ENCODE results near the gene SIGLEC10.

Gene SIGLEC10

GRCh38 chr19:51394050-51394836 is 23.2 kb downstream of the SIGLEC10 start:
- peak; percentile 100 for DNase-seq

- DNase-seq: no peak
Measured at GRCh38 chr19:51392701-51393100, 24.7 kb downstream of the SIGLEC10 start.

- no peak for DNase-seq
Measured at GRCh38 chr19:51391073-51391611, 26.3 kb downstream of the SIGLEC10 start.

GRCh38 chr19:51389143-51389542 is 28.3 kb downstream of the SIGLEC10 start:
- no peak for DNase-seq

- no peak for DNase-seq
Measured at GRCh38 chr19:51387924-51388389, 29.5 kb downstream of the SIGLEC10 start, which contains the start of gene LIM2. TSS of gene LIM2 (minus strand) at chr19:51387974. CDS start at chr19:51387443, 531 bp downstream.

DNA sequence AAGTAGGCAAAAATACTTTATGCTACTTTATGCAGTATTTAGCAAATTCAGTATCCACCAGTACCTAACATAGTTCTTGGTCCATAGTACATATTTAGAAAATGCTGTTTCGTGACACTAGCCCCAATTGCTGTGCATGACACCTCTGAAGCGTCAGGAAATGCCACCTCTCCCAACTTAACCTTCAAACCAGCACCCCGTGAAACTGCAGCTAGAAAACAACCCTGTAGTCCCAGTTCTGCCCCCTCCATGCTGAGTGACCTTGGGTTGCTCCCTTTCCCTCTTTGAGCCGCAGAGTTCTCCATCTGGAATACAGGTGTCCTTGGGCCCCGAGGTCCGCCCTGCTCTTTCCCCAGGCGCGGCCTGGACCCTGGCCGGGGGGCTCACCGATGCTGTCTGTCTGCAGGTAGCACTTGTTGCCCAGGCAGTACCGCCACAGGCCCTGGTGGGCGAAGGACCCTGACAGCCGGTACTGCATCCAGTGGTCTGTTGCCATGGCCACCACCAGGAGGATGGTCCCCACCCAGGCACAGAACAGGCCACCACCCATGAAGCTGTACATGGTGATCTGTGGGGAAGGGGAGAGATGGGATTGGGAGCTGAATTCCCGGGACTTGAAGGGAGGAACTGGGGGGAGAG is 30.4 kb downstream of the SIGLEC10 start:
- no peak for DNase-seq

GRCh38 chr19:51382004-51382403 is 35.4 kb downstream of the SIGLEC10 start:
- DNase-seq: no peak

- DNase-seq: no peak
Measured at GRCh38 chr19:51380379-51380778, 37.1 kb downstream of the SIGLEC10 start.

DNA sequence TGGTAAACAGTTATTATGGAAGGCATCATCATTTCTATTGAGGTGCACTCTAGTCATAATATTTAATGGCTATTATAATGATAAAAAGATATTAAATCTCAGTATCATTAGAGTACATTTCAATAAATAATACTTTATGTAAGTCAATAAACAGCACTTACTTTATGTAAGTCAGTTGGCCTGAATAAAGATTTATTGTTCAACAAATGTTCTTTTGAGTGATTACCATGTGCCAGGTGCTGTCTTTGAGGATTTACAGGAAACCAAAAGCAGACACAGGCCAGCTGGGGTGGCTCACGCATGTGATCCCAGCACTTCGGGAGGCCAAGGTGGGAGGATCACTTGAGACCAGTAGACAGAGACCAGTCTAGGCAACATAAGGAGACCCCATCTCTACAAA is 40.0 kb downstream of the SIGLEC10 start:
- DNase-seq: no peak

- peak; percentile 67 for DNase-seq
Measured at GRCh38 chr19:51375504-51376221, 41.8 kb downstream of the SIGLEC10 start.

DNA sequence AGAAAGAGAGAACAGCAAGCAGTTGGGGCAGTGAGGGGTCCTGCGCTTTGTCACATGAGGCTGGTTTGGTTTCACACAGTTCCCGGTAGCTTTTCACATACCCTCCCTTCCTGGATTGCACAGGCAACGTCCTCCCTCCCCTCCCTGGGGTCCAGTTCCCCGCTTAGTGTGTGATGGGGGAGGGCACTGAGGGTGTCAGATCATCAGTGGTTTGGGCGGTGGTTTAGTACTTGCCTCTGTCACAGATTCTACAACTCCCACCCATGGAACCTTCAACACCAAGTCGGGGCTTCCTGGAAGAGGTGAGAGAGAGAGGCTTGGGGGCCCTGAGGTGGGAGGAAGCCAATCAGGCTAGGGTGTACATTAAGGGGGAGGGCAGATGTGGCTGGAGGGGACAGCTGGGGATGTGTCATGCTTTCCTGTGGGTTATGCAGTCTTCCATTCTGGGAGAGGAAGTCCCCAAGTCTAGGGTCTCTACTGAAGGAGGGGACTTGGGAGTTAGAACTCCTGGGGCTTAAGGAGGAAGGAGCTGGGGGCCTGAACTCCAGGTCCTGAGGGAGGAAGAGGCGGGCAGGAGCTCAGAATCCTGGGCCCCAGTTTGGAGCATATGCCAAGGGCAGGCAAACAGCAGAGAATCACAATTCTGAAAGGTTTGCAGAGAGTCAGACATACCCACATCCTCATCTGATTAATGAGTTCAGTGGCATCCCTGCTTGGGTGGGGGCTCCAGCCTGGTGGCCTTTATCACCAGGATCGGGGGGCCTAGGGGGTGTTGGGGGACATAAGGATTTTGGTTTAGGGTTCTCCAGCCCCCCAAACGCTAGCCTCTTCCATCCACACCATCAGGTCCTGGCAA is 44.6 kb downstream of the SIGLEC10 start, which contains the start of gene NKG7:
Gene NKG7 (minus strand): TSS at position 6 of the 856 bp plus-strand sequence. CDS start 119 bp downstream, outside the sequence.
- DNase-seq: peak; percentile 93

GRCh38 chr19:51372021-51372648 is 45.3 kb downstream of the SIGLEC10 start:
- no peak for DNase-seq

- no peak for DNase-seq
Measured at GRCh38 chr19:51371186-51371690, 46.2 kb downstream of the SIGLEC10 start.

DNA sequence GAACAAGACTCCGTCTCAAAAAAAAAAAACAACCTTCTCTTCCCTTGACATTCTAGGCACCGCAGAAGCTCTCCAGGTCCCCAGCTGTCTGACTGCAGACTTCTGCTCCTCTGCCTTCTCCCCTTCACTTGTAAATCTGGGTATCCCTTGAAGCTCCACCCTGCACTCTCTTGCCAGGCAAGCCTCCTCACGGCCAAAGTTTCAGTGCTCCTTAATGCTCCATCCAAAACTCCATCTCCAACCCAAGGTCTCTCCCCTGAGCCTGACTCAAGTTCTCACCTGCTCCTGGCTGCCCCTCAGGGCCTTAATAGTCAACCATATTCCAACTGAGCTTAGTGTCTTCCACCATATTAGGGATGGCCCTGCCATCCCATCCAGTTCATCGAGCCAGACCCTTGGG is 47.2 kb downstream of the SIGLEC10 start:
- DNase-seq: no peak

GRCh38 chr19:51368366-51369282 is 48.8 kb downstream of the SIGLEC10 start, which contains the start of gene CLDND2:
TSS of gene CLDND2 (minus strand) at chr19:51369003. CDS start at chr19:51368577, 426 bp downstream.
- peak; percentile 68 for DNase-seq

GRCh38 chr19:51367565-51368365 is 49.7 kb downstream of the SIGLEC10 start:
- DNase-seq: peak; percentile 100

GRCh38 chr19:51367255-51367564 is 50.2 kb downstream of the SIGLEC10 start:
- no peak for DNase-seq

DNA sequence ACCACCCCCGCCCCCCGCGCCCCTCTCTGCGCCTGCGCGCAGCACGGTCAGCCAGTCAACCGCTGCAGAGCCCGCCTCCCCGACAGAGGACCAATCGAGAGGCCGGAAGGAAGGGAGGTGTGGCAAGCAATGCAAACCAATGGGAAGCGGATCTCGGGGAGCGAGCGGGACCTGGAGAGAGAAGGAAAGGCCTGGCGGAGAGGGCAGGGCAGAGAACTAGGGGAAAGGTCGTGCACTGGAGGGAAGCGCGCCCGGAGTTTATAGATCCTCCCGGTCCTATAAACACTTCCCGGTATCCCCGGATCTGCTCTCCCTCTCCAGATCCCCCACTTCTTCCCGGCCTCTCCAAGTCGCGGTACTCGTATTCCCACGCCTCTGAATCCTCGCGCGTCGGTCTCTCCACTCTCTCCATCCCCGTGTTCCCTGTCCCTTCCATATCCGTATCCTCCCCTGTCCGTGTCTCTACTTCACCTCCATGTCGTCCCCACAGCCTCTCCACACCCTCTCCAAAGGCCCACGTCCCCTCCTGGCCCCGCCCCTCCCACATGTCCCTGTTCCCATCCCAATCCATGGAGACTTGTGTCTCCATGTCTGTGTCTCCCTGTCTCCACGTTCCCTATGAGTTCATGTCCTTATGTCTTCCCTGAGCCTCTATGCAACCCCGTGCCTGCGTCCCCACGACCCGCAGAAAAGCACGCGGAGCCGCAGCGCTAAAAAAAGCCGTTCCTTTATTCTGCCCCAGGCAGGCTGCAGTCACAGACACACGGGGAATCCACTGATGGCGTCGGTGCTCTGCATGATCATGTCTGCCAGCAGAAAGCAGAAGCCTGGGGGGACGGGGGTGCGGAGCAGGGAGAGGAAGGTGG is 50.8 kb downstream of the SIGLEC10 start:
- peak; percentile 100 for DNase-seq

All from hematopoietic multipotent progenitor cell treated with erythropoietin and hydrocortisone succinate and interleukin-3 and kit ligand, for 4 days (in vitro differentiated cells).